H1 (cell line): Measurements from ENCODE around the gene MYLK.

Source experiments
- ASH2L ChIP-seq: fragments of 200-600, 300-600 bp; sonication (generic); IDR thresholded peaks from one replicate; pipeline ENCODE4 v1.7.1; 2017; ENCODE audit warnings: low read length
- CEBPB ChIP-seq: IDR thresholded peaks from 2 replicates; pipeline ENCODE4 v1.6.1; 2012; ENCODE audit warnings: low read depth, low read length
- CTCF ChIP-seq, 3 experiments: IDR thresholded peaks; 1 replicate in 2 of 3; 2 replicates in 1 of 3; pipeline versions ENCODE4 v1.5.1 to v1.6.1; 2011; ENCODE audit warnings: low read length in 3 of 3, mild to moderate bottlenecking in 3 of 3, inconsistent platforms in 2 of 3, low read depth in 1 of 3, moderate library complexity in 1 of 3; ENCODE audit not compliant: insufficient read depth in 1 of 3; ENCODE audit errors: control extremely low read depth in 1 of 3
- EP300 ChIP-seq, 2 experiments: IDR thresholded peaks; 1 replicate in 1 of 2; 2 replicates in 1 of 2; pipeline ENCODE4 v1.6.1; 2011 to 2012; ENCODE audit warnings: low read depth in 2 of 2, low read length in 2 of 2, mild to moderate bottlenecking in 2 of 2, borderline replicate concordance in 1 of 2, inconsistent platforms in 1 of 2, moderate library complexity in 1 of 2
- EZH2 ChIP-seq: fragments of 200-600 bp; sonication (generic); IDR thresholded peaks from 2 replicates; pipeline ENCODE4 v1.7.1; 2012; ENCODE audit warnings: low read depth, mild to moderate bottlenecking, moderate library complexity, low read length, inconsistent platforms; ENCODE audit not compliant: severe bottlenecking
- HDAC2 ChIP-seq, 2 experiments: fragments of 300-600 bp in 1 of 2; sonication (generic) in 1 of 2; IDR thresholded peaks; 2 replicates each; pipeline ENCODE4 v1.6.1; 2011 to 2012; ENCODE audit warnings: low read depth in 2 of 2, low read length in 2 of 2, mild to moderate bottlenecking in 2 of 2, moderate library complexity in 2 of 2, borderline replicate concordance in 1 of 2, inconsistent platforms in 1 of 2
- MAX ChIP-seq: IDR thresholded peaks from 2 replicates; pipeline ENCODE4 v1.6.1; 2012; ENCODE audit warnings: inconsistent platforms
- POLR2A ChIP-seq, 2 experiments: IDR thresholded peaks; 1 replicate in 1 of 2; 2 replicates in 1 of 2; pipeline ENCODE4 v1.6.1; 2011; ENCODE audit warnings: low read depth in 2 of 2, low read length in 2 of 2, mild to moderate bottlenecking in 2 of 2; ENCODE audit errors: control extremely low read depth in 1 of 2
- POLR2AphosphoS5 ChIP-seq: IDR thresholded peaks from 2 replicates; pipeline ENCODE4 v1.6.1; 2011; ENCODE audit warnings: low read depth, low read length
- RFX5 ChIP-seq: IDR thresholded peaks from 2 replicates; pipeline ENCODE4 v1.6.1; 2011; ENCODE audit warnings: low read depth, low read length, improper control_type of control experiment, borderline replicate concordance
- SRF ChIP-seq: IDR thresholded peaks from 2 replicates; pipeline ENCODE4 v1.6.1; 2011; ENCODE audit warnings: mild to moderate bottlenecking, low read depth, low read length, moderate library complexity
- TBP ChIP-seq: IDR thresholded peaks from 2 replicates; pipeline ENCODE4 v1.6.1; 2011; ENCODE audit warnings: low read depth, low read length, improper control_type of control experiment
- TCF12 ChIP-seq: IDR thresholded peaks from 2 replicates; pipeline ENCODE4 v1.6.1; 2011; ENCODE audit warnings: low read depth, mild to moderate bottlenecking, low read length

DNA sequence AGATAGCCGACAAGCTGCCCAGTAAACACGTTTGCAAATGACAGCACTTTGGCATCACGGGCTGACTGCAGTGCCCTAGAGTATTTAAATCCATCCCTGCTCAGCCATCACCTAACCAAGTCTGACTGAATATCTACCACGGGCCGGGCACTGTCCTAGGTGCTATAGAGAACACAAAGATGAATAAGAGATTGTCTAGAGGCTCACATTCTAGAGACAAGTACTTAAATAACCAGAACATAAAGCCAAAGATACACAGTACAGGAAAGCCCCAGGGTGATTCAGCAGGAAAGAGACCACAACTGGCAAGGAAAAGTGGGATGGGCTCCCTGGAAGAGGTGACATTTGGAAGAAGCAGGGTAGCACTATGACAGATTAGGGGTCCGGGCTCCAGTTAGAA is 103.5 kb downstream of the MYLK start:
- TF ChIP-seq ASH2L: no peak
- no peak for TF ChIP-seq CEBPB
- TF ChIP-seq EZH2: no peak
- TF ChIP-seq CTCF (IDR thresholded peaks at IDR 0.05; ENCODE audit: control extremely low read depth in 1 of 3, insufficient read depth in 1 of 3, low read depth in 1 of 3, low read length in 3 of 3): no peak
- no peak for TF ChIP-seq EP300 (IDR thresholded peaks at IDR 0.05; ENCODE audit: borderline replicate concordance in 1 of 2, low read depth in 2 of 2, low read length in 2 of 2)
- no peak for TF ChIP-seq POLR2A (IDR thresholded peaks at IDR 0.05; ENCODE audit: control extremely low read depth in 1 of 2, low read depth in 2 of 2, low read length in 2 of 2)
- no peak for TF ChIP-seq HDAC2 (IDR thresholded peaks at IDR 0.05; ENCODE audit: borderline replicate concordance in 1 of 2, low read depth in 2 of 2, low read length in 2 of 2)
- no peak for TF ChIP-seq SRF
- TF ChIP-seq MAX: no peak
- TF ChIP-seq RFX5: no peak
- no peak for TF ChIP-seq TBP
- no peak for TF ChIP-seq TCF12
- no peak for TF ChIP-seq POLR2AphosphoS5
